IMR-90 (cell line): ENCODE measurements around the gene EXOG. TPM values are rescaled to one million over a fixed set of nuclear protein-coding genes. Genes with fewer than 3 reads are reported as not detected.

ENCODE experiments used
- ATAC-seq: fragments of 200-7000 bp; cut with Tn5 transposase; 2 replicates; pipeline ENCODE4 v1.9.1; 2020; ENCODE audit warnings: low read depth, mild to moderate bottlenecking, moderate library complexity
- BruUV-seq: library from RNA; stranded (reverse); fragments of 400-500 nt; replicated peaks from 2 replicates; lab custom pipeline; 2021; lab: Mats Ljungman, UMichigan
- CTCF ChIA-PET: fragments of 300-600 bp; formaldehyde crosslinking; extraction: SDS; loops from one replicate; lab custom pipeline; 2021; ENCODE audit warnings: antibody characterized with exemption; lab: Yijun Ruan, JAX
- POLR2A ChIA-PET: fragments of 300-600 bp; sonication (Branson Sonifier 250); formaldehyde crosslinking; loops from one replicate; lab custom pipeline; 2022; ENCODE audit warnings: antibody characterized with exemption; ENCODE audit not compliant: unreplicated experiment; lab: Charles Lee
- DNase-seq: peaks from one replicate; pipeline ENCODE4 v3.0.0; 2013
- H2AFZ ChIP-seq: replicated peaks from 2 replicates; pipeline ENCODE3; 2013; ENCODE audit warnings: low read length, mild to moderate bottlenecking; ENCODE audit not compliant: poor library complexity
- H2AK5ac ChIP-seq: 2 replicates; pipeline ENCODE4 v1.6.1; 2013; ENCODE audit warnings: low read depth, low read length, inconsistent platforms
- H2AK9ac ChIP-seq: replicated peaks from 2 replicates; pipeline ENCODE3; 2013; ENCODE audit warnings: mild to moderate bottlenecking, low read depth, low read length, moderate library complexity; ENCODE audit not compliant: poor library complexity
- H2BK120ac ChIP-seq: 2 replicates; pipeline ENCODE4 v1.6.1; 2013; ENCODE audit warnings: low read depth, low read length, inconsistent platforms
- H2BK15ac ChIP-seq: 3 replicates; pipeline ENCODE4 v1.6.1; 2013; ENCODE audit warnings: low read depth, low read length, inconsistent platforms
- H2BK20ac ChIP-seq: 2 replicates; pipeline ENCODE4 v1.6.1; 2013; ENCODE audit warnings: low read depth, mild to moderate bottlenecking, inconsistent platforms, low read length, moderate library complexity
- H2BK5ac ChIP-seq: 2 replicates; pipeline ENCODE4 v1.6.1; 2013; ENCODE audit warnings: mild to moderate bottlenecking, low read depth, low read length, inconsistent platforms; ENCODE audit not compliant: poor library complexity, severe bottlenecking
- H3K14ac ChIP-seq: replicated peaks from 2 replicates; pipeline ENCODE4 v1.6.1; 2013; ENCODE audit warnings: low read depth, low read length, inconsistent platforms
- H3K18ac ChIP-seq: 2 replicates; pipeline ENCODE4 v1.6.1; 2013; ENCODE audit warnings: low read depth, low read length, control low read depth
- H3K23ac ChIP-seq: 2 replicates; pipeline ENCODE4 v1.6.1; 2013; ENCODE audit warnings: low read depth, low read length, inconsistent platforms
- H3K27ac ChIP-seq: 2 replicates; pipeline ENCODE4 v1.5.1; 2013; ENCODE audit warnings: mild to moderate bottlenecking, control low read depth, low read length; ENCODE audit not compliant: insufficient read depth
- H3K27me3 ChIP-seq: 2 replicates; pipeline ENCODE4 v1.6.1; 2013; ENCODE audit warnings: low read length; ENCODE audit not compliant: control insufficient read depth, insufficient read depth
- H3K36me3 ChIP-seq: 2 replicates; pipeline ENCODE4 v1.6.1; 2013; ENCODE audit warnings: low read length, mixed read lengths; ENCODE audit not compliant: control insufficient read depth, insufficient read depth
- H3K4ac ChIP-seq: 2 replicates; pipeline ENCODE4 v1.6.1; 2013; ENCODE audit warnings: low read depth, low read length, inconsistent platforms
- H3K4me1 ChIP-seq: 2 replicates; pipeline ENCODE4 v1.6.1; 2013; ENCODE audit warnings: low read length, mixed read lengths; ENCODE audit not compliant: control insufficient read depth, insufficient read depth
- H3K4me2 ChIP-seq: 2 replicates; pipeline ENCODE4 v1.6.1; 2013; ENCODE audit warnings: low read depth, mild to moderate bottlenecking, control low read depth, low read length, moderate library complexity
- H3K4me3 ChIP-seq: 2 replicates; pipeline ENCODE4 v1.5.1; 2013; ENCODE audit warnings: low read depth, mild to moderate bottlenecking, control low read depth, low read length, moderate library complexity; ENCODE audit not compliant: insufficient read depth
- H3K56ac ChIP-seq: 2 replicates; pipeline ENCODE4 v1.6.1; 2013; ENCODE audit warnings: low read length, inconsistent platforms; ENCODE audit not compliant: insufficient read depth; ENCODE audit errors: extremely low read depth
- H3K79me1 ChIP-seq, 2 experiments: 2 replicates each; pipeline ENCODE4 v1.6.1; 2013; ENCODE audit warnings: low read length in 2 of 2, inconsistent platforms in 1 of 2, low read depth in 1 of 2
- H3K9ac ChIP-seq: 2 replicates; pipeline ENCODE4 v1.6.1; 2013; ENCODE audit warnings: low read depth, low read length, control low read depth
- H3K9me1 ChIP-seq: 2 replicates; pipeline ENCODE4 v1.6.1; 2013; ENCODE audit warnings: low read length, inconsistent platforms; ENCODE audit not compliant: insufficient read depth
- H3K9me3 ChIP-seq: 2 replicates; pipeline ENCODE4 v1.6.1; 2013; ENCODE audit warnings: low read length; ENCODE audit not compliant: control insufficient read depth, insufficient read depth
- H4K20me1 ChIP-seq: 2 replicates; pipeline ENCODE4 v1.6.1; 2013; ENCODE audit warnings: low read length, inconsistent platforms; ENCODE audit not compliant: insufficient read depth
- H4K5ac ChIP-seq: 2 replicates; pipeline ENCODE4 v1.6.1; 2013; ENCODE audit warnings: mild to moderate bottlenecking, low read depth, low read length, control low read depth
- H4K8ac ChIP-seq, 2 experiments: 2 replicates each; pipeline ENCODE4 v1.6.1; 2013; ENCODE audit warnings: low read depth in 2 of 2, low read length in 2 of 2, control low read depth in 1 of 2, inconsistent platforms in 1 of 2
- H4K91ac ChIP-seq: 2 replicates; pipeline ENCODE4 v1.6.1; 2013; ENCODE audit warnings: low read depth, low read length, inconsistent platforms; ENCODE audit not compliant: insufficient read depth
- BHLHE40 ChIP-seq: fragments of 150-350 bp; IDR thresholded peaks from 2 replicates; pipeline ENCODE4 v1.6.1; 2016; ENCODE audit warnings: mild to moderate bottlenecking, low read depth, low read length
- CTCF ChIP-seq: conservative IDR thresholded peaks from 2 replicates; pipeline ENCODE4 v1.5.1; 2012; ENCODE audit warnings: mild to moderate bottlenecking, low read depth, low read length, improper control_type of control experiment
- ELK1 ChIP-seq: fragments of 150-350 bp; IDR thresholded peaks from 2 replicates; pipeline ENCODE4 v1.6.1; 2016; ENCODE audit warnings: low read depth, mild to moderate bottlenecking, low read length, moderate library complexity, borderline replicate concordance
- FOS ChIP-seq: fragments of 150-350 bp; IDR thresholded peaks from 2 replicates; pipeline ENCODE4 v1.6.1; 2016; ENCODE audit warnings: low read depth, low read length
- MAFK ChIP-seq: IDR thresholded peaks from 2 replicates; pipeline ENCODE4 v1.6.1; 2012; ENCODE audit warnings: low read depth, low read length, improper control_type of control experiment
- MAZ ChIP-seq: IDR thresholded peaks from 2 replicates; pipeline ENCODE4 v1.6.1; 2012; ENCODE audit warnings: low read depth, mild to moderate bottlenecking, low read length, improper control_type of control experiment, moderate library complexity, borderline replicate concordance
- POLR2A ChIP-seq: IDR thresholded peaks from 2 replicates; pipeline ENCODE4 v1.6.1; 2012; ENCODE audit warnings: mild to moderate bottlenecking, low read depth, low read length
- RCOR1 ChIP-seq: IDR thresholded peaks from 2 replicates; pipeline ENCODE4 v1.6.1; 2012; ENCODE audit warnings: mild to moderate bottlenecking, low read length, improper control_type of control experiment; ENCODE audit not compliant: insufficient replicate concordance
- RFX5 ChIP-seq: IDR thresholded peaks from 2 replicates; pipeline ENCODE4 v1.8.0; 2012; ENCODE audit warnings: low read depth, mild to moderate bottlenecking, low read length, moderate library complexity
- WGBS, 2 experiments: methylation state at CpG; one replicate each; pipeline versions ENCODE4 v1.1.5 to v1.1.7; 2013; ENCODE audit warnings: missing lambda C conversion rate in 2 of 2; ENCODE audit not compliant: insufficient read length in 1 of 2; ENCODE audit errors: extremely low coverage in 2 of 2; 5-methylcytosine and 5-hydroxymethylcytosine counted together
- dilution Hi-C: fragments of 300-500 bp; cut with HindIII; formaldehyde crosslinking; loops from one replicate; pipeline ENCODE4 v1.14.3; 2018; ENCODE audit warnings: low sequenced_read_pairs; ENCODE audit not compliant: unreplicated experiment
- in situ Hi-C: fragments of 300-500 bp; cut with MboI; formaldehyde crosslinking; loops from 3 replicates; pipeline ENCODE4 v1.14.3; 2019; ENCODE audit warnings: low sequenced_read_pairs, inconsistent platforms, mixed read lengths
- intact Hi-C: fragments of 100-400 bp; cut with micrococcal nuclease; formaldehyde crosslinking; loops from 2 replicates; pipeline ENCODE4 v1.10.0; 2022
- polyA plus RNA-seq, 3 experiments: library from polyadenylated mRNA; depleted of rRNA; stranded (reverse); fragments of >200 nt; gene quantifications; 2 replicates each; pipeline ENCODE4 v1.2.3, GENCODE V29; 2012; ENCODE audit warnings: low replicate concordance in 1 of 3
- total RNA-seq: library from RNA; depleted of rRNA; stranded (reverse); fragments of >200 nt; gene quantifications from 2 replicates; pipeline ENCODE4 v1.2.3, GENCODE V29; 2012

The EXOG gene
- total and polyA plus RNA-seq, 2 of the 4 experiments (the other 2 are of a cell fraction): 10.2 to 15.0 TPM

GRCh38 chr3:38473229-38473628 is 22.9 kb upstream of the EXOG start:
- no CpG with 5 or more reads among the region's 2 CpGs for WGBS, 2 experiments
- Histone ChIP-seq H4K8ac (no peak overlapping the region), H2BK5ac (no peak overlapping the region), H2AK5ac (no peak overlapping the region), H4K91ac (no peak overlapping the region), H3K14ac (no peak overlapping the region), H3K23ac (no peak overlapping the region), H2AFZ (no peak overlapping the region), H3K36me3 (no peaks in the 10 kb centered on the region), H4K20me1 (peaks cover 14% of the 10 kb centered on the region), H2BK120ac (no peak overlapping the region), H4K5ac (no peak overlapping the region), H3K9me3 (peaks cover 6% of the 10 kb centered on the region), H3K27me3 (no peaks in the 10 kb centered on the region), H3K4ac (no peak overlapping the region), H2BK20ac (no peak overlapping the region), H3K4me1 (no peaks in the 10 kb centered on the region), H3K9me1 (no peaks in the 10 kb centered on the region; the same call in 1 of the 2 replicates), H3K18ac (no peak overlapping the region), H2BK15ac (no peak overlapping the region), H3K27ac (no peak overlapping the region), H3K4me2 (no peak overlapping the region), H2AK9ac (no peak overlapping the region), H3K9ac (no peak overlapping the region), H3K56ac (no peak overlapping the region), H3K4me3 (no peak overlapping the region), H3K79me1 (peaks cover 6 to 20% of the 10 kb centered on the region in 2 experiments)
- ChIA-PET POLR2A (no interaction called here), CTCF (interaction anchor here (0.5 to 0.6 kb wide), 2 partner anchors 142 to 187 kb away, joined by 3 read pairs; no protein-coding TSS in a partner anchor)
- no TSS peak for BruUV-seq
- no peak for ATAC-seq
- intact Hi-C loops (no loop called here), dilution Hi-C loops (no loop called here), in situ Hi-C loops (no loop called here)
- no peak for TF ChIP-seq MAFK
- TF ChIP-seq RCOR1: no peak
- TF ChIP-seq MAZ: no peak
- no peak for TF ChIP-seq ELK1
- no peak for TF ChIP-seq CTCF
- no peak for TF ChIP-seq FOS
- TF ChIP-seq POLR2A: no peak
- no peak for TF ChIP-seq BHLHE40
- TF ChIP-seq RFX5: no peak
- DNase-seq: no peak
